GM12872 (cell line): Measurements from ENCODE around the gene SHROOM3.

Source experiments
- TF ChIP-seq, protein P1 (sequence below): IDR thresholded peaks from 3 replicates; pipeline ENCODE4 v1.5.1; 2011; ENCODE audit warnings: low read depth, mild to moderate bottlenecking, low read length, moderate library complexity; ENCODE audit not compliant: insufficient read depth

Gene SHROOM3

DNA sequence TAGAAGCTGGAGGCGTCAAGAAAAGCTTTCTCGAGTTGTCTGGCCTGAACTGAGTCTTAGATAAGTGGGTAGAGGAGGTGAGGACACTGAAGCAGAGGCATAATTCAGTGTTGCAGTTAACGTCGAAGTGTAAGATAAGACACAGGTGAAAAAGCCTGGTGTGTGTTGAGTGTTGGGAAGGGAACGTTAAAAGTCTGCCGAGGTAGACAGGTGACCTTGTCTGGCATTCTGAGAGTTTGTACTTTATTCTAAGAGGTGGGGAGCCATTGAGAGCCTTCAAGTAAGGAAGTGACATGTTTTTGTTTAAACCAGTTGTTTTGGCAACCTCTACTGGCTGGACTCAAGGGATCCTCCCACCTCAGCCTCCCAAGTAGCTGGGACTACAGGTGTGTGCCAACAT, 219.1 kb downstream of the SHROOM3 start:
- TF ChIP-seq, protein P1, sequence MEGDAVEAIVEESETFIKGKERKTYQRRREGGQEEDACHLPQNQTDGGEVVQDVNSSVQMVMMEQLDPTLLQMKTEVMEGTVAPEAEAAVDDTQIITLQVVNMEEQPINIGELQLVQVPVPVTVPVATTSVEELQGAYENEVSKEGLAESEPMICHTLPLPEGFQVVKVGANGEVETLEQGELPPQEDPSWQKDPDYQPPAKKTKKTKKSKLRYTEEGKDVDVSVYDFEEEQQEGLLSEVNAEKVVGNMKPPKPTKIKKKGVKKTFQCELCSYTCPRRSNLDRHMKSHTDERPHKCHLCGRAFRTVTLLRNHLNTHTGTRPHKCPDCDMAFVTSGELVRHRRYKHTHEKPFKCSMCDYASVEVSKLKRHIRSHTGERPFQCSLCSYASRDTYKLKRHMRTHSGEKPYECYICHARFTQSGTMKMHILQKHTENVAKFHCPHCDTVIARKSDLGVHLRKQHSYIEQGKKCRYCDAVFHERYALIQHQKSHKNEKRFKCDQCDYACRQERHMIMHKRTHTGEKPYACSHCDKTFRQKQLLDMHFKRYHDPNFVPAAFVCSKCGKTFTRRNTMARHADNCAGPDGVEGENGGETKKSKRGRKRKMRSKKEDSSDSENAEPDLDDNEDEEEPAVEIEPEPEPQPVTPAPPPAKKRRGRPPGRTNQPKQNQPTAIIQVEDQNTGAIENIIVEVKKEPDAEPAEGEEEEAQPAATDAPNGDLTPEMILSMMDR: no peak

DNA sequence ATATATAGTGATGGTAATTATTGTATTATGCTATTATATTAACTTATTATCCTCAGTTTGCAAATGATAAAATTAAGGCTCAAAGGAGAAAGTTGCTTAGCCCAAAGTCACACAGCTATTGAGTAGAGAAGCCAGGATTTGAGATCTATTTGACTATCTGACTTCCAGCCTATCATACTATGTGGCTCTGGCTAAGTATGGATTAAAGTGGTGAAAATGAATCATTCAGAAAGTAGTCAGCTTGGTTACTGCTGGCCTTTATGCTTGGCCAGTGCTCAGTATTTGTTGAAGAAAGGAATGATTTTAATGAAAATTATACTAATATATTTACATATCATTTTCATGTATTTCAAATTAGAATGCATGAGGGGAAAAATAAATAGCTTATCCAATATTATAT, 219.8 kb downstream of the SHROOM3 start:
- TF ChIP-seq, protein P1: no peak

- TF ChIP-seq, protein P1: no peak
These were observed 220.8 kb downstream of the SHROOM3 start for GRCh38 chr4:76655566-76656479.

- TF ChIP-seq, protein P1: no peak
These were observed 222.4 kb downstream of the SHROOM3 start for GRCh38 chr4:76657443-76657842.

DNA sequence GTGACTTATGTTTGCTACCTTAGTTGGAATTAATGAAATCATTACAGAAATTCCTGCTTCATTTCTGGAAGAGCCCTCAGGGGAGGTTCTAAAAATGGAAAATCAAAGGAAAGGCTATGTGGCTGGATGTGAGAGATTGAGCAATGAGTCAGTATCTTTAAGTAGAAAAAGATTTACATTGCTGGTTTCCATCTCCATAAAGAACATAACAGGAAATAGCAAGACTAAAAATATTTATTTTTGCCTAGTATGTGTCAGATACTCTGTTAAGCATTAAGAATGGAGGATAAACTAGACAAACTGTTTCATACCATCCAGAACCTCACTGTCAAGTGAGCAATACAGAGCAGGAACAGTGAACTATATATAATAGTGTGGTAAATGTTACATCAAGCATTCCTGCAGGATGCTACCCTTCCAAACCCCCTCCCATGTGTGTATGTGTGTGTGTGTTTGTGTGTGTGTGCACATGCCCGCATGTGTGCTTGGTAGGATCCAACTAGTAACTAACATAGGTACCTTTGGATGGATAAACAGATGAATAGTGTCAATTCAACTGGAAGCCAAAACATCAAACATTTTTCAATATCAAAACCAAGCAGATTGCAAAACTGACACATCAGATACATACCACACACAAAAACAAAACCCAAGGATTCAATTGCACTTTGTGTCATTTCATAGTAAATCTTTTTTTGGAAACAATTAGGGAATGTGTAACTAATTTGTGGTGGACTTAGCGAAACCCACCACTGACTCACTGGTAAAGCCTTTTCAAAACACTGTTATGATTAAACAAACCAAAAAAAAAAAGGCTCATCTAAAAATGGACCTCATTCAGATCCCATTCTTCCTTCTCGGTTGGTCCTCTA, 223.4 kb downstream of the SHROOM3 start:
- TF ChIP-seq, protein P1: no peak

DNA sequence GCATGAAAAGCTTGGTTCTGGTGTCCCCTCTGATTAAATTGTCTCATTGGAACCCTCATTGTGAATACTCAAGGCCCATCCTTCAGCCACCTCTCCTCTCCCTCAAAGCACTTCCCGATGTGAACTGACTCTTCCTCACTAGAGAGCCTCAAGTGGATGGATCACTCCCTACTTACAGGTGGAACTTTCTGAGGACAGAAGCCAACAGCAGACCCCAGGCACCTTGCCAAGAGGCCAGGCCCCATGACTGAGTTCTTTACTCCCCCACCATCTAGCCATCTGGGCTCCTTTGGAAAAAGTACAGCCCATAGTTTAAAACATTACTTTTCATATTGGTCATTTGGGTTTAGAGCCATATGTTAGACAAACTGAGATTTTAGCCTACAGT, 224.1 kb downstream of the SHROOM3 start:
- TF ChIP-seq, protein P1: no peak

GRCh38 chr4:76663824-76664223, 228.8 kb downstream of the SHROOM3 start:
- TF ChIP-seq, protein P1: no peak
